B cell (primary cell): ENCODE data around the gene TMPRSS9. TPM values are rescaled to one million over a fixed set of nuclear protein-coding genes. Genes with fewer than 3 reads are reported as not detected.
"Not testable (repeated sequence)": the region's sequence is repeated elsewhere in the genome, so short reads cannot be mapped to it uniquely, and the experiment has no call there.

Experiments used
- ATAC-seq: fragments of 200-7000 bp; cut with Tn5 transposase; one replicate; pipeline ENCODE4 v1.10.0; 2021; ENCODE audit warnings: low read depth, mild to moderate bottlenecking, moderate number of reproducible peaks, moderate library complexity
- CTCF ChIA-PET: fragments of 350-600 bp; sonication (Branson Sonifier 250); formaldehyde crosslinking; loops from one replicate; lab custom pipeline; 2021; ENCODE audit warnings: antibody characterized with exemption, inconsistent platforms; lab: Charles Lee
- POLR2A ChIA-PET: fragments of 350-600 bp; sonication (Branson Sonifier 250); formaldehyde crosslinking; loops from one replicate; lab custom pipeline; 2021; ENCODE audit warnings: antibody characterized with exemption; lab: Charles Lee
- DNase-seq: peaks from one replicate; pipeline ENCODE4 v3.0.0; 2013
- H2AFZ ChIP-seq: 2 replicates; pipeline ENCODE4 v1.6.1; 2012; ENCODE audit warnings: mild to moderate bottlenecking, low read depth, low read length; ENCODE audit not compliant: insufficient read depth, poor library complexity, severe bottlenecking
- H3K27ac ChIP-seq, 2 donors: 1 replicate in 1 of 2; 2 replicates in 1 of 2; pipeline ENCODE4 v1.5.1; 2012 to 2013; ENCODE audit warnings: low read length in 2 of 2, mild to moderate bottlenecking in 2 of 2, moderate library complexity in 1 of 2
- H3K27me3 ChIP-seq, 4 experiments: fragments of 200-600 bp in 1 of 4; sonication (generic) in 1 of 4; replicated peaks in 1 of 4; 1 replicate in 2 of 4; 2 replicates in 2 of 4; pipeline versions ENCODE4 v1.6.1 to v1.7.0; 2013 to 2016; ENCODE audit warnings: low read length in 3 of 4, mild to moderate bottlenecking in 2 of 4, mixed read lengths in 1 of 4, moderate library complexity in 1 of 4; ENCODE audit not compliant: insufficient read depth in 4 of 4, control insufficient read depth in 3 of 4; ENCODE audit errors: control extremely low read depth in 1 of 4
- H3K36me3 ChIP-seq, 2 experiments: replicated peaks in 1 of 2; 1 replicate in 1 of 2; 2 replicates in 1 of 2; pipeline versions ENCODE4 v1.6.1 to v1.7.1; 2013; ENCODE audit warnings: low read length in 1 of 2; ENCODE audit not compliant: insufficient read depth in 2 of 2, control insufficient read depth in 1 of 2; ENCODE audit errors: control extremely low read depth in 1 of 2, extremely low read depth in 1 of 2
- H3K4me1 ChIP-seq, 2 donors: fragments of 200-600 bp in 1 of 2; sonication (generic) in 1 of 2; 1 replicate in 1 of 2; 2 replicates in 1 of 2; pipeline versions ENCODE4 v1.5.1 to v1.6.1; 2013 to 2017; ENCODE audit warnings: low read length in 2 of 2; ENCODE audit not compliant: control insufficient read depth in 2 of 2, insufficient read depth in 2 of 2
- H3K4me2 ChIP-seq: replicated peaks from 2 replicates; pipeline ENCODE3; 2012; ENCODE audit warnings: mild to moderate bottlenecking, low read depth, low read length; ENCODE audit not compliant: poor library complexity, severe bottlenecking
- H3K4me3 ChIP-seq, 5 experiments: fragments of 200-600 bp in 1 of 5; sonication (generic) in 1 of 5; 1 replicate in 3 of 5; 2 replicates in 2 of 5; pipeline versions ENCODE4 v1.5.1 to v1.7.0; 2011 to 2016; ENCODE audit warnings: low read length in 4 of 5, mild to moderate bottlenecking in 4 of 5, low read depth in 2 of 5, control low read depth in 1 of 5, moderate library complexity in 1 of 5; ENCODE audit not compliant: insufficient read depth in 1 of 5; ENCODE audit errors: control extremely low read depth in 1 of 5, extremely low read depth in 1 of 5
- H3K79me2 ChIP-seq: fragments of 200-600 bp; sonication (generic); one replicate; pipeline ENCODE4 v1.6.0; 2016; ENCODE audit warnings: low read length; ENCODE audit not compliant: control insufficient read depth, insufficient read depth
- H3K9ac ChIP-seq: fragments of 200-600 bp; sonication (generic); 2 replicates; pipeline ENCODE4 v1.6.1; 2017; ENCODE audit warnings: mild to moderate bottlenecking, low read length, moderate library complexity
- H3K9me3 ChIP-seq, 3 donors: one replicate each; pipeline versions ENCODE4 v1.6.1 to v1.7.1; 2013; ENCODE audit warnings: low read length in 2 of 3; ENCODE audit not compliant: control insufficient read depth in 2 of 3, insufficient read depth in 1 of 3; ENCODE audit errors: control extremely low read depth in 1 of 3
- H4K20me1 ChIP-seq: 2 replicates; pipeline ENCODE4 v1.6.0; 2012; ENCODE audit warnings: mild to moderate bottlenecking, low read length; ENCODE audit not compliant: insufficient read depth, control insufficient read depth, poor library complexity, severe bottlenecking
- H3K27ac Mint-ChIP-seq: one replicate; pipeline ENCODE4 v1.8.0; 2021; ENCODE audit warnings: mixed read lengths
- H3K27me3 Mint-ChIP-seq: one replicate; pipeline ENCODE4 v1.8.0; 2021; ENCODE audit warnings: mixed read lengths
- H3K4me1 Mint-ChIP-seq: one replicate; pipeline ENCODE4 v1.8.0; 2021; ENCODE audit warnings: mixed read lengths
- H3K4me3 Mint-ChIP-seq: one replicate; pipeline ENCODE4 v1.8.0; 2021; ENCODE audit warnings: mixed read lengths
- H3K9me3 Mint-ChIP-seq: one replicate; pipeline ENCODE4 v1.8.0; 2022; ENCODE audit warnings: mixed read lengths; ENCODE audit not compliant: insufficient read depth
- EZH2 ChIP-seq: IDR thresholded peaks from 2 replicates; pipeline ENCODE4 v1.6.1; 2012; ENCODE audit warnings: borderline replicate concordance, low read depth, mild to moderate bottlenecking, moderate library complexity, low read length; ENCODE audit not compliant: insufficient read depth, poor library complexity, severe bottlenecking
- WGBS: methylation state at CpG from one replicate; pipeline ENCODE4 v1.1.5; 2013; ENCODE audit warnings: missing lambda C conversion rate; ENCODE audit not compliant: insufficient coverage; 5-methylcytosine and 5-hydroxymethylcytosine counted together
- intact Hi-C: fragments of 100-400 bp; cut with micrococcal nuclease; formaldehyde crosslinking; loops from one replicate; pipeline ENCODE4 v1.10.0; 2022
- polyA plus RNA-seq: library from polyadenylated mRNA; depleted of rRNA; stranded (reverse); fragments of >200 nt; gene quantifications from 2 replicates; pipeline ENCODE4 v1.2.3, GENCODE V29; 2012
- total RNA-seq, 2 donors: library from RNA; stranded (reverse); fragments of 120-200 nt in 1 of 2; gene quantifications; 1 replicate in 1 of 2; 2 replicates in 1 of 2; pipeline versions ENCODE4 v1.2.3 to v1.2.4, GENCODE V29; 2013 to 2022
- TF ChIP-seq, protein P1 (sequence below): fragments of 200-600 bp; IDR thresholded peaks from one replicate; pipeline ENCODE4 v1.8.0; 2022; ENCODE audit warnings: antibody characterized with exemption, mild to moderate bottlenecking

The TMPRSS9 gene
- total and polyA plus RNA-seq, 2 donors (not counting 1 experiment from before 2014, with no cell fraction given), result not detected

- no peak overlapping the region for H3K9ac ChIP-seq
- H3K4me3 Mint-ChIP-seq, result no peak overlapping the region
Observed at GRCh38 chr19:2345794-2346663, 14.0 kb upstream of the TMPRSS9 start.

GRCh38 chr19:2349818-2350217 is 10.2 kb upstream of the TMPRSS9 start:
- H3K4me3 Mint-ChIP-seq, H3K27me3 Mint-ChIP-seq, H3K27ac Mint-ChIP-seq, POLR2A ChIA-PET, ATAC-seq, H3K4me1 ChIP-seq, H3K4me2 ChIP-seq, H3K27ac ChIP-seq, H2AFZ ChIP-seq, CTCF ChIA-PET, H3K9me3 Mint-ChIP-seq, DNase-seq, intact Hi-C loops, H3K9ac ChIP-seq, H3K4me3 ChIP-seq, H3K27me3 ChIP-seq, H3K79me2 ChIP-seq, H3K9me3 ChIP-seq, H3K4me1 Mint-ChIP-seq: not testable (repeated sequence)
- Histone ChIP-seq H4K20me1 (peaks cover 12% of the 10 kb centered on the region), H3K36me3 (peaks cover 0 to 50% of the 10 kb centered on the region in 2 experiments)
- 95% methylated on average over 24 of the region's 24 CpGs for WGBS

More at GRCh38 chr19:2345794-2346663, 14.0 kb upstream of the TMPRSS9 start:
- no peak overlapping the region for H3K4me3 ChIP-seq
- peaks cover 2% of the 10 kb centered on the region for H4K20me1 ChIP-seq
- intact Hi-C loops, result no loop called here
- no peak for ATAC-seq
- H3K79me2 ChIP-seq, result no peaks in the 10 kb centered on the region
- POLR2A ChIA-PET, result interaction anchor here (0.5 to 0.7 kb wide), 2 partner anchors 16 to 155 kb away, joined by 3 to 4 read pairs; no protein-coding TSS in a partner anchor
- no peaks in the 10 kb centered on the region for H3K9me3 ChIP-seq
- H3K27ac ChIP-seq, result no peak overlapping the region
- Mint-ChIP-seq H3K27ac (peak overlapping the region; percentile 6), H3K4me1 (no peaks in the 10 kb centered on the region), H3K27me3 (no peaks in the 10 kb centered on the region), H3K9me3 (no peaks in the 10 kb centered on the region)
- 88% methylated on average over 23 of the region's 25 CpGs for WGBS
- no peaks in the 10 kb centered on the region for H3K4me1 ChIP-seq
- H3K27me3 ChIP-seq, result no peaks in the 10 kb centered on the region
- CTCF ChIA-PET, result no interaction called here
- DNase-seq, result no peak
- H2AFZ ChIP-seq, result no peak overlapping the region
- TF ChIP-seq, protein P1, sequence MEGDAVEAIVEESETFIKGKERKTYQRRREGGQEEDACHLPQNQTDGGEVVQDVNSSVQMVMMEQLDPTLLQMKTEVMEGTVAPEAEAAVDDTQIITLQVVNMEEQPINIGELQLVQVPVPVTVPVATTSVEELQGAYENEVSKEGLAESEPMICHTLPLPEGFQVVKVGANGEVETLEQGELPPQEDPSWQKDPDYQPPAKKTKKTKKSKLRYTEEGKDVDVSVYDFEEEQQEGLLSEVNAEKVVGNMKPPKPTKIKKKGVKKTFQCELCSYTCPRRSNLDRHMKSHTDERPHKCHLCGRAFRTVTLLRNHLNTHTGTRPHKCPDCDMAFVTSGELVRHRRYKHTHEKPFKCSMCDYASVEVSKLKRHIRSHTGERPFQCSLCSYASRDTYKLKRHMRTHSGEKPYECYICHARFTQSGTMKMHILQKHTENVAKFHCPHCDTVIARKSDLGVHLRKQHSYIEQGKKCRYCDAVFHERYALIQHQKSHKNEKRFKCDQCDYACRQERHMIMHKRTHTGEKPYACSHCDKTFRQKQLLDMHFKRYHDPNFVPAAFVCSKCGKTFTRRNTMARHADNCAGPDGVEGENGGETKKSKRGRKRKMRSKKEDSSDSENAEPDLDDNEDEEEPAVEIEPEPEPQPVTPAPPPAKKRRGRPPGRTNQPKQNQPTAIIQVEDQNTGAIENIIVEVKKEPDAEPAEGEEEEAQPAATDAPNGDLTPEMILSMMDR, result no peak
- TF ChIP-seq EZH2, result no peak
- peaks cover 0 to 49% of the 10 kb centered on the region in 2 experiments for H3K36me3 ChIP-seq
- H3K4me2 ChIP-seq, result no peak overlapping the region
